ENCODE results near the gene STEAP3.

STEAP3 gene

GRCh38 chr2:119225105-119225865 is 1.7 kb downstream of the STEAP3 start:
- DNase-seq (ENCODE audit: low read depth in 2 of 2): no peak

DNA sequence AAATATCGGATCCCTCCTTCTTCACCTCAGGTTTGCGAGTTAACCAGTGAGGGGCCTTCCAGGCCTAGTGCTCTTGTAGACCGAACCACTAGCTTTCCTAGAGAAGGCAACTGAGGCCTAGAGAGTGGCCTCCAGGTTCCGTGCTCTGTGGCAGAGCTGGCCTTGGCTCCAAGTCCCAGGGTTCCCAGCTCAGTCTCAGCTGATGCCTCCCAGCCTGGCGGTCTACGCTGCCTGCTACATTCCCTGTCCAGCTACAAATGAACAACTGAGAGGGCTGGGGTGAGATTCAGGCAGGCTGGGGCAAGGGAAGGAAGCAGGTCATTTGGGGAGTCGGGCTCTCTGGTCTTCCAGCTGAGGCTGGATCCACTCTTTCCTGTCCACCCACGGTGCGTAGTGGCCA is 2.3 kb downstream of the STEAP3 start:
- DNase-seq (ENCODE audit: low read depth in 2 of 2): no peak

DNA sequence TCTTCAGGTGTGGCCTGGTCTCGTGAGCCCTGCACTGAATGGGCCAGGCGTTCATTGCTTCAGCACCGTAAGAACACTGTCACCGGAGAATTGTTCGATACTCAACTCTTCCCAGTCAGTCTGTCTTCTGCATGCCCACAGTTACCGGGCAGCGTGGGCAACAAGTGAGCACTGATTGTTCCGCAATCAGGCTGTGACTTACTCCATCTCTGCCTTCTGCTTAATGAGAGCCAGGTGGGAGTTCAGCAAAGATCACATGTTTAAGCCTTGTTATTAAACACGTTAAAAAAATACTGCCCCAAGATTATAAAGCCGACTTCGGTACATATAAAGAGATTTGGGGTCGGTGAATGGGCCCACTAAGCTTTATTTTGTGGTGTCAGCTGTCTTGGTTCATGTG is 3.7 kb downstream of the STEAP3 start:
- no peak for DNase-seq (ENCODE audit: low read depth in 2 of 2)

GRCh38 chr2:119228136-119228535 is 4.5 kb downstream of the STEAP3 start:
- no peak for DNase-seq (ENCODE audit: low read depth in 2 of 2)

GRCh38 chr2:119228964-119229363 is 5.3 kb downstream of the STEAP3 start:
- no peak for DNase-seq (ENCODE audit: low read depth in 2 of 2)

DNA sequence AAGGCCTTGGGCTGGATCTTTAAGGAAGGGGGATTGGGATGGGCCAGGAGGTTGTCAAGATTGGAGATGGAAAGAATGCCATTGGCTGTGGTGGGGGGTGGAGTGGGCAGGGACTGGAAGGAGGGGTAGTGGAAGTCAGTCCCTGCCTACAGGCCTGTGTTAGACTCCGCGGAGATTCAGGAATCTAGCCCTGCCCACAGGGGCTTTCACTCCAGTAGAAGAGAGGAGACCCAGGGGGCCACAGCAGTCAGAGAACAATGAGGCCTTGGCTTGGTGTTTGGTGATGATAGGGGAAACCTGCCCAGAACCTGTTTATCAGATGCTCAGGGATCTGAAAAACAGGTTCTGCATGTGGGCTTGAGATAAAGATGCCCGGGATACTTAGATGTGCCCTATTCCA is 6.1 kb downstream of the STEAP3 start:
- no peak for DNase-seq (ENCODE audit: low read depth in 2 of 2)

DNA sequence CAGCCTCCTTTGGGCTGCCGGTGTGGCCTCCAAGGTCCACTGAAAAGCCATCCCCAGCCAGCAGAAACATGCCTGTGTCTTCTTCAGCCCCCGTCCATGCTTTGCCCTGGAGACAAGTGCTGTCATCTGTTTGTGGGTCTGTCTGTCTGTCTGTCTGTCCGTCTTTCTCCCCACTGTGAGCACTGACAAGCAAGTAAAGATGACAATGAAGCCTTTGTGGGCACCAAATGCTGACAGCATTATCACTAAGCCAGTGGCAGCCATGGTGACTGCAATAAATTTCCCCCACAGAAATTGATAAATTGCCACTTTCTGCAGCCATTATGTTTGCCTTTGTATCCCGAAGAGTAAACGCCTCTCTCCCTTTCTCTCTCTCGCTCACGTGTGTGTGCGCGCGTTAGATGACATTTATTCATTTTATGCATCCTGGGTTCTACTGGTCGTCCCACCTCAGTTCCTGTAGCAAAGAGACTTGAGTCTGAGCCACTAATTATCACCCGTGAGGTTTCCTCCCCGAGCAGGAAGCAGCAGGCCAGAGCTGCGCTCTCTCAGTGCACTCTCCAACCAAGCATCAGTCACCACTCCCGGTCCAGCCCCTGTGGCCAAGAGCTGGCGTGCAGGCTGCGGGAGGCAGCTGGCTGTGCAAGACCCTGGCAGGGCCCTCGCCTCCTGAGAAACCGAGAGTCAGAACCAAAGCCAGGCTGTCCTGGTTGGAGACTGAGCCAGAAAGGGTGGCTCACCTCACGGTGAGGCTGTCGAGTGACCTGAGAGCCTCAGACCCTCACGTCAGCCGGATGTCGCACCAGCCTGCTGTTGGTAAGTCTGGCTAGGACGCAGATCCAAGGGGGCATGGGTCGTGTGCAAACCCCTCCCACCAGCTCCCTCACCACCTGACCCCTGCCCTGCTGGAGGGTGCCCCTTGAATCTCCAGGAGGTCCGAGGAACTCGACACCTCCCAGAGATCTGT is 6.9 kb downstream of the STEAP3 start:
- DNase-seq (ENCODE audit: low read depth in 2 of 2): no peak

DNA sequence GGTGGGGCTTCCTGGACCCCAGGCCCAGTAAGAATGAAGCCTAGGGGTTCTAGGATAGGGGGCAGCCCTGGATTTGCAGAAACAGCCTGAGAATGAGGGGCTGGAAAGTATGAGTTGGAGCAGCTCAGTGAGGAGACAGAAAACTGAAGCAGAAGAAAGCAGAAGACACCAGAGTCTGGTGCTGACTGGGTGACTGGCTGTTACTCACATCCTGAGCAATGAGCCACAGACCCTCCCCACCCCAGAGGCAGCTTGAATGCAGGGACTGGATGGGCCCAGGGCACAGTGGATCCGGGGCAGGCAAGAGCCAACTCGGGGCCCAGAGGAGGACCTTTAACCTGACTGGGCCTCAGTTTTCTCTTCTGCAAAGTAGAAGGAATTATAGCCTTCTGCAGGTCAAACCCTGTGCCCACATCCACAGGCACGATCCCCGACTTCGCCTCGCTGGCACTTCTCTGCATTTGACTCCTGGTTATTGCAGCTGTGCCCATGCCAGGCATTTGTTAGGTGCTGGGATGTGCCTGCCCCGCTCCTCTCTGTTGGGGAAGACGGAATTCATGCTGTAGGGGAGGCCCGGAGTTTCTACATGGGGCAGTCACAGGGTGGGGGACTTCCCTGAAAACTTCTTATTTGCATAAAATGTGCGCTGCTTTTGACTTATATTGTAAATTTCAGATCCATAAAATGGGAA is 8.5 kb downstream of the STEAP3 start:
- DNase-seq (ENCODE audit: low read depth in 2 of 2): peak in 1 of 2 donors; percentile 10

GRCh38 chr2:119232666-119232993 is 9.0 kb downstream of the STEAP3 start:
- DNase-seq (ENCODE audit: low read depth in 2 of 2): no peak

DNA sequence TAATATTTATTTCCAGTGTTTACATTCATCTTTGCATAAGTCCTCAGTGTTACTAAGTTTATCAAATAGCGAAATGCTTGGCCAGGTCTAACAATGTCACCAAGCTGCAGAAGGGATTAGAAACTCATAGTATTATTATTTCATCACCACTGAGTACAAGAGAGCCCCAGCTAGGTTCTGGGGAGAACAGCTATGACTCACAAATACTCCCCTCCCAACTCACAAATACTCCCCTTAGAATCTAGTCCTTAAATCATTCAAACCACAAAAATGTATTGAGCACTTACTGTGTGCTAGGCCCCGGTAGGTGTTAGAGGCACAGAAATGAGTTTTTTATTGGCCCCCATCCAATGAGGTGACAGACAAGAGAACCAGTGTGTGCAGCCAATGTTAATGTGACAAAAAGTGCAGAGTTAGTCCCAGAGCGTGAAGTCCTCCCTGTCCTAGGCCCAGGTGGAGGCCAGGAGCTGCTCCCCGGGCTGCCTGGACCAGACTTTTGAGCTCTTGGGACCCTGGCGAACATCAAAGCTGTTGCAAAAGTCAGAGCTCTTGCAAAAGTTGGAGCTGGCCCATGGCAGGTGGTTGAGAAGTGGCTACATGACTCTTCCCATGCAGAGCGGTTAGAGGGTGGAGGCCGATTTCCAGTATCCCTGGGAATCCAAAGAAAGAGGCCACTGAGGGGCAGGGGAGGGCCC is 9.8 kb downstream of the STEAP3 start:
- DNase-seq (ENCODE audit: low read depth in 2 of 2): no peak

- no peak for DNase-seq (ENCODE audit: low read depth in 2 of 2)
Observed at GRCh38 chr2:119234021-119235019, 10.7 kb downstream of the STEAP3 start.

GRCh38 chr2:119236796-119237195 is 13.2 kb downstream of the STEAP3 start:
- no peak for DNase-seq (ENCODE audit: low read depth in 2 of 2)

DNA sequence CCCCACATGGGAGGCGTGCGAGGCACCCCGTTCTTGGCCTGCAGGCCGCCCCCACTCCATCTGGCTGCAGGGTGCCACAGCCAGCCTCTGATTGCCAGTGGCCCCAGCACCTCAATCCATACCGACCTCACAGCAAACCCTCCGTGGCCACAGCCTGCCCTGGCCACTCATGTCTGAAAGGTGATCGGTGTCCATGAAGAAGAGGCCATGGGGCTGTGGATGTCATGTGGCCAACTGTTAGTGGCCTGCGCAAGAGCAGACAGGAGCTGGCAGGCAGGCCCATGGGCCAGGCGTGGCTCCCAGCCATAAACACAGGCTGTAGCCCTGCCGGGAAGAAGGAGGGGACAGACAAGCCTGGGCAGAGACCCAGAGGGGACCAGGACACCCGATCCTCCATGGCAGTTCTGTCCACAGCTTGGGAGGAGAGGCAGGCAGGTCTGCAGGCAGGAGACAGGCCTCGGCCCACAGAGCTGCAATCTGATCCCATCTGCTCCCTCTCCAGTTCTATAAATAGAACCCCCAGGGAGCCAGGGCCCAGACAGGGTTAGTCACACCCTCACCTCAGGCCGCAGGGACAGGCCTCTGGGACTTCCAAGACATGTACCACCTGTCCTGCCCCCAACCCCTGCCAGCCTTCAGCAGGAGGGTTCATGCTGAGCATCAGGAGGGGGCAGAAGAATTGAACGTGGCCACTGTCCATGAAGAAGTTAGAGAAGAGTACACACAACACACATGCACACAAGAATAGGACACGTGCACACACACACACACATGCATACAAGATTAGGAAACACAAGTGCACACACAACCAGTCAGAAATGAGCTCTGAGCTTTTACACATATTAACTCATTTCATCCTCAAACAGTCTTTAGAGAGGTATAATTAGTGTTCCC is 16.9 kb downstream of the STEAP3 start:
- no peak for DNase-seq (ENCODE audit: low read depth in 2 of 2)

GRCh38 chr2:119241205-119241532 is 17.5 kb downstream of the STEAP3 start:
- DNase-seq (ENCODE audit: low read depth in 2 of 2): no peak

- DNase-seq (ENCODE audit: low read depth in 2 of 2): no peak
Observed at GRCh38 chr2:119242276-119243119, 18.9 kb downstream of the STEAP3 start.

DNA sequence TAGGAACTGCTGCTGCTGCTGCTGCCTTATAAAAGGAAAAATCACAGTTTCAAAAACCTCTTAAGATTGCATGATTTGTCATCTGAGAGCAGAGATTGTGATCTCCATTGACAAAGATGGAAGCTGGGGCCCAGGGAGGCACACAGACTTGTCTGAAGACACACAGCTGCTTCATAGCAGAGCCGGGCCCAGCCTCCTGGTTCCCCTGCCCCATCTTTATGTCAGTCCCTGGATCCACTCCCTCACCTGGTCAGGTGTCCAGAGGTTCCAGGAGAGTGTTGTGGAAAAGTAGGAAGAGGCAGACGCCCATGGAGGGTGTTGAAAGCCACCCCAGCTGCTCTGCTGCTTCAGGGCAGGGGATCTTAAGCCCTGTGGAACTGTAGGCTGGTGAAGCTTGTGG is 20.0 kb downstream of the STEAP3 start:
- DNase-seq (ENCODE audit: low read depth in 2 of 2): no peak

DNA sequence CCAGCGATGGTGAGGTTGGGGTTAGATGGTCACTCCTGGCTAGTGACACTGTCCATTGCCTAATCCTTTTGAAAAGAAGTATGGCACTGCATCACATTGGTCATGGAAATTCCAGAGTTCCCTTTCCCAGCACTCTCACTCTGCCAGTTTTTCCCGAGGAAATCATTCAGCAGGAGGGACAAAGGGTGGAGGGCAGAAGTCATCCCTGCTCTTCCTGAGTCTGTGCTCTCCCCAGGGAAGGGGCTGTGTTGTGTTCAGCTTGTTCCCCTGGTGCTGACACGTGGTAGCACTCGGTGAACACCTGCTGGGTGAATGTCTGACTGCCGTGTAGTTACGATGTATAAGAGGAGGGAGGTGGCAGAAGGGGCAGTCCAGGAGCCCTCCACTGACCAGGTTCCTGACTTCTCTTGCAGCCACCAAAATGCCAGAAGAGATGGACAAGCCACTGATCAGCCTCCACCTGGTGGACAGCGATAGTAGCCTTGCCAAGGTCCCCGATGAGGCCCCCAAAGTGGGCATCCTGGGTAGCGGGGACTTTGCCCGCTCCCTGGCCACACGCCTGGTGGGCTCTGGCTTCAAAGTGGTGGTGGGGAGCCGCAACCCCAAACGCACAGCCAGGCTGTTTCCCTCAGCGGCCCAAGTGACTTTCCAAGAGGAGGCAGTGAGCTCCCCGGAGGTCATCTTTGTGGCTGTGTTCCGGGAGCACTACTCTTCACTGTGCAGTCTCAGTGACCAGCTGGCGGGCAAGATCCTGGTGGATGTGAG is 21.6 kb downstream of the STEAP3 start:
- no peak for DNase-seq (ENCODE audit: low read depth in 2 of 2)

- DNase-seq (ENCODE audit: low read depth in 2 of 2): no peak
Observed at GRCh38 chr2:119245841-119246230, 22.2 kb downstream of the STEAP3 start.
